GM23248 (cell line): ENCODE data around the gene PPCDC. TPM values are rescaled to one million over a fixed set of nuclear protein-coding genes. Genes with fewer than 3 reads are reported as not detected.
A peak's percentile ranks its signal among the peaks of the same experiment; 100 is the strongest.

ENCODE experiments used
- DNase-seq: peaks from one replicate; pipeline ENCODE4 v3.0.0-alpha.2; 2015
- H2AFZ ChIP-seq: fragments of 200-600 bp; sonication (generic); 2 replicates; pipeline ENCODE4 v1.6.1; 2016; ENCODE audit warnings: antibody characterized with exemption
- H3F3A ChIP-seq: fragments of 200-600 bp; sonication (generic); 2 replicates; pipeline ENCODE4 v1.6.1; 2016; ENCODE audit warnings: mild to moderate bottlenecking, antibody characterized with exemption, mixed run types; ENCODE audit not compliant: insufficient read depth
- H3K27ac ChIP-seq: fragments of 200-600 bp; sonication (generic); 2 replicates; pipeline ENCODE4 v1.5.1; 2016; ENCODE audit warnings: mild to moderate bottlenecking
- H3K27me3 ChIP-seq: fragments of 200-600 bp; sonication (generic); replicated peaks from 2 replicates; pipeline ENCODE4 v1.6.1; 2016; ENCODE audit warnings: mild to moderate bottlenecking; ENCODE audit not compliant: insufficient read depth
- H3K36me3 ChIP-seq: fragments of 200-600 bp; sonication (generic); 2 replicates; pipeline ENCODE4 v1.6.1; 2016; ENCODE audit warnings: low read depth, mild to moderate bottlenecking
- H3K4me1 ChIP-seq: fragments of 200-600 bp; sonication (generic); 2 replicates; pipeline ENCODE4 v1.6.1; 2016; ENCODE audit warnings: mild to moderate bottlenecking; ENCODE audit not compliant: insufficient read depth
- H3K4me2 ChIP-seq: fragments of 200-600 bp; sonication (generic); one replicate; pipeline ENCODE4 v1.6.1; 2016; ENCODE audit warnings: mild to moderate bottlenecking; ENCODE audit not compliant: unreplicated experiment
- H3K4me3 ChIP-seq: fragments of 200-600 bp; sonication (generic); 2 replicates; pipeline ENCODE4 v1.5.1; 2016; ENCODE audit warnings: mild to moderate bottlenecking
- H3K79me2 ChIP-seq: fragments of 200-600 bp; sonication (generic); 2 replicates; pipeline ENCODE4 v1.6.1; 2016; ENCODE audit warnings: mild to moderate bottlenecking; ENCODE audit not compliant: insufficient read depth
- H3K9ac ChIP-seq: fragments of 200-600 bp; sonication (generic); 2 replicates; pipeline ENCODE4 v1.6.1; 2016; ENCODE audit warnings: mild to moderate bottlenecking
- H3K9me2 ChIP-seq: fragments of 200-600 bp; sonication (generic); 2 replicates; pipeline ENCODE4 v1.6.1; 2016; ENCODE audit warnings: mixed run types, mild to moderate bottlenecking, moderate library complexity; ENCODE audit not compliant: insufficient read depth
- H3K9me3 ChIP-seq: fragments of 200-600 bp; sonication (generic); one replicate; pipeline ENCODE4 v1.6.1; 2017; ENCODE audit warnings: low read depth
- H4K20me1 ChIP-seq: fragments of 200-600 bp; sonication (generic); 2 replicates; pipeline ENCODE4 v1.6.0; 2016; ENCODE audit not compliant: insufficient read depth
- EZH2 ChIP-seq: fragments of 200-600 bp; sonication (generic); IDR thresholded peaks from 2 replicates; pipeline ENCODE4 v1.6.1; 2018; ENCODE audit warnings: antibody characterized with exemption, mild to moderate bottlenecking; ENCODE audit not compliant: insufficient read depth, poor library complexity, severe bottlenecking
- EZH2phosphoT487 ChIP-seq: fragments of 200-600 bp; sonication (generic); IDR thresholded peaks from 2 replicates; pipeline ENCODE4 v1.6.1; 2018; ENCODE audit warnings: antibody characterized with exemption, moderate library complexity, mild to moderate bottlenecking, low read depth; ENCODE audit not compliant: insufficient read depth
- WGBS, 2 experiments: methylation state at CpG; one replicate each; pipeline ENCODE4 v1.1.6; 2015 to 2017; ENCODE audit warnings: low lambda C conversion rate in 2 of 2, low coverage in 1 of 2; ENCODE audit errors: missing lambda C conversion rate in 2 of 2; 5-methylcytosine and 5-hydroxymethylcytosine counted together
- in situ Hi-C: fragments of 300-500 bp; cut with MboI; formaldehyde crosslinking; loops from 2 replicates; pipeline ENCODE4 v1.15.0; 2020
- polyA plus RNA-seq: library from polyadenylated mRNA; unstranded; fragments of >200 nt; fragmentation: Nextera tagmentation; extraction: Ambion mirVana; gene quantifications from 2 replicates; pipeline ENCODE4 v1.2.1, GENCODE V29; 2016
- total RNA-seq: library from RNA; depleted of rRNA; stranded (reverse); fragments of >200 nt; shearing (Covaris generic); gene quantifications from 2 replicates; pipeline ENCODE4 v1.2.3, GENCODE V29; 2014

The PPCDC gene
- total and polyA plus RNA-seq, 2 experiments from 2014 or later, result 9.0 to 20.0 TPM

DNA sequence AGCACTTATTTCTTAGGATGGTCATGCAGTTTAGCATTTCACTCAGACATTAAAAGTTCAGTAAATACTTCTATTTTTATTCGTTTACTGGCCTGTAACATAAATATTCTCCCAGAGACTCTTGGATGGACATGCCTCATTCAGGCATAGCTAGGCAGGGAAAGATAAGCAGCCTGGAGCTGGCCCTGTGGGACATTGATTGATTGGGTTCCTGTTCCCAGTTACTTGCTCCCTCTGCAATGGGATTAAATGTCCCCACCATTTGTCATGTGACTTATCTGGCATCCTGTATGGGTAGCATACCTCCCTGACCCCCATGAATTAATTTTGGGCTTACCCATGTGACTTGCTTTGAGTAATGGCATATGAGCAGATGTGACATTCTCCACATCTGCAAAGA is 30.8 kb upstream of the PPCDC start:
- TF ChIP-seq EZH2, result no peak
- TF ChIP-seq EZH2phosphoT487, result no peak
- WGBS, 2 experiments, result 22% methylated on average over 1 of the region's 1 CpG
- Histone ChIP-seq H3F3A (no peaks in the 10 kb centered on the region), H2AFZ (no peak overlapping the region), H3K27ac (no peak overlapping the region), H3K9me2 (no peaks in the 10 kb centered on the region), H3K79me2 (no peaks in the 10 kb centered on the region), H3K4me1 (peaks cover 6% of the 10 kb centered on the region; the same call in 1 of the 2 replicates), H4K20me1 (no peaks in the 10 kb centered on the region), H3K36me3 (no peaks in the 10 kb centered on the region), H3K9me3 (no peaks in the 10 kb centered on the region), H3K4me3 (no peak overlapping the region), H3K9ac (no peak overlapping the region), H3K4me2 (no peak overlapping the region), H3K27me3 (peaks cover 15% of the 10 kb centered on the region; the same call in 1 of the 2 replicates)
- in situ Hi-C loops, result no loop called here
- no peak for DNase-seq

DNA sequence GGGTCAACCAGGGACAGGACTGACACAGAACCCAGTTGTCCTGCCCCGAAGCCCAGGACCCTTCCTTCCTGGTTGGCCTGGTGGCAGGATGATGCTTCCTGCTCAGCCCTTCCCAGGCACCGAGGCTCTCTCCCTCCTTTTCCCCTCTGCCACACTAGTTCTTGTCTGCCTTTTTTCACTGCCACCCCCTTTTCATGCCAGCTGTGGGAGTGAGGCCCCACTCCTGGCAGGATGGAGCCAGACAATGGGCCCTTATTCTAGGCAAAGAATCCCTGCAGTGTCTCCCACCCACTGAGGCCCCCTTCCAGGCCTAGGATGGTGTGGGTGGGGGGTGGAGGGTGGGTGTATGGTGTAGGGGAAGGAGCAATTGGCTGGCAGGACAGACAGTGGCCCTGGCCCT is 29.2 kb upstream of the PPCDC start:
- TF ChIP-seq EZH2 (no peak), EZH2phosphoT487 (no peak)
- H3K4me2 ChIP-seq, result no peak overlapping the region

DNA sequence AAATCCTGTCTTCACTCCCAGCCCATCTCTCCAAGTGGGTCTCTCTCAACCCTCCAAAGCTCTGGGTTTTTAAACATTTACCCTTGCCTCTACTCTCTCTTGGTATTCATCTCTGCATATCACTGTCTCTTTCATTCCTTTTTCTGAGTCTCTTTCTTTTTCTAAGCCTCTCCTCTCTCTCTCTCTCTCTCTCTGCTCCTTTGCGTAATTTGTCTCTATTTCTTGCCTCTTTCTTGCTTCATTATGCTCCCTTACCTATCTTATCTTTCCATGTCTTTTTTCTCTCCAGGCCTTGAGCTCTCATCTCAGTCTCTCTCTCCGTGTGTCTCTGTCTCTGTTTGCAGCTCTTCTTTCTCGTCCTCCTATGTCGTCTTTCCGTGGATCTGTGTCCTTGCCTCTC is 28.7 kb upstream of the PPCDC start:
- Histone ChIP-seq H3K9me3 (no peaks in the 10 kb centered on the region), H3K4me2 (peak overlapping the region; percentile 36), H3F3A (no peaks in the 10 kb centered on the region), H4K20me1 (no peaks in the 10 kb centered on the region), H3K4me1 (peaks cover 6% of the 10 kb centered on the region; the same call in 1 of the 2 replicates), H3K9me2 (no peaks in the 10 kb centered on the region), H3K36me3 (no peaks in the 10 kb centered on the region), H3K4me3 (no peak overlapping the region), H3K27me3 (peaks cover 15% of the 10 kb centered on the region; the same call in 1 of the 2 replicates), H2AFZ (no peak overlapping the region), H3K9ac (no peak overlapping the region), H3K79me2 (no peaks in the 10 kb centered on the region), H3K27ac (no peak overlapping the region)
- no peak for DNase-seq
- in situ Hi-C loops, result no loop called here
- 37 to 65% methylated on average over 3 to 5 of the region's 5 CpGs for WGBS, 2 experiments
- TF ChIP-seq EZH2 (no peak), EZH2phosphoT487 (no peak)

More for the DNA sequence above, 29.2 kb upstream of the PPCDC start:
- peaks cover 15% of the 10 kb centered on the region; the same call in 1 of the 2 replicates for H3K27me3 ChIP-seq
- H3K9me3 ChIP-seq, result no peaks in the 10 kb centered on the region
- 7 to 23% methylated on average over 2 of the region's 2 CpGs for WGBS, 2 experiments
- H3K9me2 ChIP-seq, result no peaks in the 10 kb centered on the region
- H3F3A ChIP-seq, result no peaks in the 10 kb centered on the region
- no peaks in the 10 kb centered on the region for H4K20me1 ChIP-seq
- no peak for DNase-seq
- no peak overlapping the region for H3K4me3 ChIP-seq
- H3K79me2 ChIP-seq, result no peaks in the 10 kb centered on the region
- no peak overlapping the region for H3K9ac ChIP-seq
- H2AFZ ChIP-seq, result no peak overlapping the region
- H3K4me1 ChIP-seq, result peaks cover 6% of the 10 kb centered on the region; the same call in 1 of the 2 replicates
- H3K36me3 ChIP-seq, result no peaks in the 10 kb centered on the region
- H3K27ac ChIP-seq, result no peak overlapping the region
- in situ Hi-C loops, result no loop called here

DNA sequence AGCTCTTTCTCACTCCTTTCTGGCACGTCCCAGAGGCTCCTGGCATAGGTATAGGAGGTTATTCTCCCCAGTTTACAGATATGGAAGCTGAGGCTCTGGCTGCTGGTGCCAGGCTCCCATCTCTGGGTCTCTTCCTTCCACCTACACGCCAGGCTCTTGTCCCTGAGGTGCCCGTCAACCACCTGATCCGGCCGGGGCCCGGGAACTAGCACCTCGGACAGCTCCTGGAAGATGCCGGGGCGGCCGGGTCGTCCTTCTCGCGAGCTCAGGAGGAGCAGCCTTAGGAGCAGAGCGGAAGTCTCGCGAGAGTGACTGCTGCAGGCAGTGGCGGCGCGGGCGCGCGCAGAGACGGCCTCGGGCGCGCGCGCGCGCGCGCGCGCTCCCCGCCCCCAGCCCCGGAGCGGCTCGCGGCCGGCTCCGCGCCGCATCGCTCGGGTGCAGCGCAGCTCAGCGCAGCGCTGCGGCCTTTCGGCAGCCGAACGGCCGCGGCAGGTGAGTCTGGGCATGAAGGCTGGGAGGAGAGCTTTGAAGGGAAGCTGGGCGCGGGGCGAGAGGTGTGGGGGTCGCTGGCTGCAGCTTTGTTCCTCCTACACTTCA is 28.1 kb upstream of the PPCDC start, which contains the start of gene SCAMP5:
TSS of gene SCAMP5 (plus strand) at position 382 of the 597 bp plus-strand sequence. CDS start 16,277 bp downstream, outside the sequence.
- Histone ChIP-seq H3K79me2 (no peaks in the 10 kb centered on the region), H3K36me3 (no peaks in the 10 kb centered on the region), H3K9me3 (no peaks in the 10 kb centered on the region), H4K20me1 (no peaks in the 10 kb centered on the region), H3F3A (no peaks in the 10 kb centered on the region), H3K27me3 (peaks cover 15% of the 10 kb centered on the region; the same call in 1 of the 2 replicates), H2AFZ (peak within 1 kb of the TSS; percentile 95), H3K27ac (no peak within 1 kb of the TSS), H3K4me1 (peaks cover 6% of the 10 kb centered on the region; the same call in 1 of the 2 replicates), H3K9me2 (no peaks in the 10 kb centered on the region), H3K4me2 (peak within 1 kb of the TSS; percentile 94), H3K4me3 (peak within 1 kb of the TSS; percentile 77), H3K9ac (peak within 1 kb of the TSS; percentile 63)
- TF ChIP-seq EZH2phosphoT487, result no peak
- TF ChIP-seq EZH2, result no peak
- 1 to 2% methylated on average over 53 to 58 of the region's 58 CpGs for WGBS, 2 experiments
- peak; percentile 98 for DNase-seq
- in situ Hi-C loops, result no loop called here
